DMS 273 (cell line): Measurements from ENCODE around the gene NHLRC2.

ENCODE experiments used
- DNase-seq: peaks from one replicate; lab custom pipeline; 2025; ENCODE audit not compliant: unreplicated experiment; lab: John Stamatoyannopoulos, UW

NHLRC2 gene

DNA sequence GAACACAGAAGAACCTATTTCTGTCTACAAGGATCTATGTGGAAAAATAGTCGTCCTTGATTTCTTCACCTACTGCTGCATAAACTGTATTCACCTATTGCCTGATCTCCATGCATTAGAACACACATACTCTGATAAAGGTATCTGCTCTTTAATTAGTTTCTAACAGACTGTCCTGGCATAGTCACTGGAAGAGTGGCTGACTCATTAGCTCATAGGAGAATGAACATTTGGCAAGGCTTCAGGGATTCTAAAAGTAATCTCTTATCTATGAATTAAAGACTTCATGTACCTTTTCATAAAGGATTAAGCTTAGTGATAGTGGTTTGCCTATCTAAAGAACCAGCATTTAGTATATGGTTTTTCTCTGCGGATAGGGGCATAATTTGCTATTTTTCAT lies 4.1 kb downstream of the NHLRC2 start:
- peak; percentile 23 for DNase-seq

DNA sequence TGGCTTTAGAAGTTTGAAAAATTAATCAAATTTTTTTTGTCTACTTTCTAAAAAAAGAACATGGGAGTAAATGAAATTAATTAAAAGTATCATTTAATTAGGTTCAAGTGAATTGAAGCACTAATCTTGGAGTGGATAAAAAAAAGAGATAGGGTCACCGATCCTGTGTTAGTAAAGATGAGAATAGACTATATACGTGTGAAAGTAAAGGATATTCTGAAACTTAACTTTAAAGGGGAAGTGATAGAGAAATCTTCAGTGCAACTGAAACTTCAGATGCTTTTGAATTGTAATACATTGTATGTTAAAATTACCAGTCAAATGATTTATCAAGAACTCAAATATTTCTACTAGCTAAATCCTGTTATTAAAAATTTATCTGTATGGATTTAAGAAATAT lies 4.8 kb downstream of the NHLRC2 start:
- no peak for DNase-seq

DNA sequence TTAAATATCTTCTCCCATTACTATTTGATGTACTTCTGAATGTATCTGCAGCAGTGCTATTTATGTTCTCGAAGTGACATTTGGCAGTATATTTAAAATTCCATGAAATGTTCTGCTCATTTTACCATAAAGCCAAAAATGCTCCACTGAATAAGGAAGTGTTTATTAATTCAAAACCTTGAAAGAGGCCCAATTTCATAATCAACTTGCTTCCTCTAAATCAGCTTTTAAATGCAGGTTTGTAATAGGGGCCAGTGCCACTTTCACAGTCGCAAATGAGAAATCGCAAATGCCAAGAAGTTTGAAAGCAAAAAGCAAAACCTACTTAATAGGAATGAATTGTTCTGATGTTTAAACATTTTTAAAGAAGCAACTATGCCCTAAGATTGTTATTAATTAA lies 11.4 kb downstream of the NHLRC2 start:
- DNase-seq: no peak

DNA sequence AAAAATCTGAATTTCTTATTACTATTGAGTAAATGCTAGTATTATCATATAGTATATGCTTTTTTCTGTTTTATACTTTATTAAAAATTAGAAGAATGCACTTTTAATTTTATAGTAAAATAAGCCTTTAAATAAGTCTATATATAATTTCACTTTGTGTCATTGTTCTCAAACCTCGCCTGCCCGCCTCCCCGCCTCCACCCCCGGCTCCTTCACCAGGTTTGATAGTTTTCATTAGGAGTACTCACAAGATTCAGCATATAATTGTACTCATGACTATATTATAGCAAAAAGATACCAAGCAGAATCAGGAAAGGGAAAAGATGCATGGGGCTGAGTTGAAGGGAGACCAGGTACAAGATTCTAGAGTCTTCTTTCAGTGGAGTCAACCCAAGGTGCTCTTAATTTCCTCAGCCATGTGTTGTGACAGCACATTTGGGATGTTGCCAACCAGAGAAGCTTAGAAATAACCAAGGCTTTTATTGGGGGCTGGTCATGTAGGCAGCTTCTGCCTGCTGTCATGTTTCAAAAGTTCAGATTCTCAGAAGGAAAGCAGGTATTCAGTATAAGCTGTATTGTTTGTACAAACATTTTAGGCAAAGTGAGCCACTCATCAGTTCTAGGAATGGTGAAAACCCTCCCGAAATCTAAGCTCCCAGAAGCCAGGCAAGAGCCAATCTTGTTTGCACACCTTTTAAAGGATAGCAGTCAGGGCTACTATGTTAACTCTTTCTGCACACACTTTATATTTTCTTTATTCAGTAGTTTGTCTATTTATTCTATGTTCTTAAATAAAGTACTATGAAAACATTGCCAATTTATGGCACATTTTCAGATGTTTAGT lies 12.3 kb downstream of the NHLRC2 start:
- peak; percentile 51 for DNase-seq

DNA sequence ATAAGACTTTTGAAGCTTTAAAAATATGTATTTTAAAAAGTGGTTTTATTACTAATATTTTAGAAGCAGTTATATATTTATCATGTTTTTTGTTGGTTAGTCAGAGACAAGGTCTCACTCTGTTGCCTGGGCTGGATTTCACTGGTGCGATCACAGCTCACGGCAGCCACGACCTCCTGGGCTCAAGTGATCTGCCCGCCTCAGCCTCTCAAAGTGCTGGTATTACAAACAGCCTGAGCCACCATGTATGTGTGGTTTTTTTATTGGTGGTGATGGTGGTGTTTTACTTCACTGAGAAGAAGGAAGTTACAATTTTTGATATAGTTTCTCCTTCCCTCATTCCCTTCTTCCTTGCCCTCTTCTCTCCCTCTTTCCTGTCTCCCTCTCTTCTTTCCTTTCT lies 13.4 kb downstream of the NHLRC2 start:
- no peak for DNase-seq

DNA sequence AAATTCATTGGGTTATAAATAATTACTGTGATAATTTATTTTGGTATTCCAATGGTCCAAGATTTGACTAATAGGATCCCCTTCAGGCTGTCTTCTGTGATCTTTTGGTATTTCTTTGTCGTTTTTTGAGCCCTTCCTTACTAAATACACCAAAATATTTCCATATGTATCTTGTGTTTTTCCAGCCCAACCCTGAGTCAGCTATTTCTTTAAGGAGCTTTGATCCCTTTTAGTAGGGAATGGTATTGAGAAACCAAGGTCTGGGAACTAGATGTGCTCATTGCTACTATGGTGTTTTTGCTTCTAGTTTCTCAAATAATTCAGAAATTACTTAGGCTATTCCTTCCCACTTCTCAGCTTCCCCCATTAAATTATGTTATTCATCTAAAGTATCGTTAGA lies 15.3 kb downstream of the NHLRC2 start:
- no peak for DNase-seq

DNA sequence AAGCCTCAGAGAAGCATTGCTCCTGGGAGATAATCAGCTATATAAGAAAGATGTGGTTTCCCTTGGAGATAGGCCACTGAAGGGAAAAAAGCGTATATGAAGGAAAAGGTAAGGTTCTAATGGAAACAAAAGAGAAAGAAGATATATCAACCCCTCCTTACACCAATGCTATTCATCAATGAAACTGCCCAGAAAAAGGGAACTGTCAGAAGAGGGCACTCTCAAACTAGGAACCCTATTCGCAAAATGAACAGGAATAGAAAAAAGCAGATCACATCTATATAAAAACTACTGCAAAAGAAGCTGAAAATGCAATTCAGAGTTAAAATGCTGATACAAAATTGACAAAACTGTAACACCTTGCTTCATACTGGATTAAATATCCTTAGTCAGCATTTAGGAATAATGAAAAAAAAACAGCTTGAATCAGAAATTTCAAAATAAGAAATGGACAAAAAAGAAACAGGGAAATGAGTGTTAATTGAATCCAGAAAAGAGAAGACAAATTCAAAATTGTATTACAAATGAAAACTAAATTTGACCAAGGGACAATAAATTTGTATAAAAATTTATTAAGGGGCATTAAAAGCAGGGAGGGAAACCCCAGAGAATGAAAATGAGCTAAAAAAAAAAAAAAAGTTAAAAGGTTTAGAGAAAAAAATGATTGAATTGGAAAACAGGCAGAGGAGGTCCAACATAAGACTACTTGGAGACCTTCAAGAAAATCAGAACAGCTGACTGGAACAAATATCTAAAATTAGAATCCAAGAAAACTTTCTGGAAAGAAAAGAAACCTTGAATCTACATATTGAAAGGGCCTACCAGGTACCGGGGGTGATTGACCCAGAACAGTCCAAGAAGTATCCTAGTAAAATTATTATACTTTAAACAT lies 17.9 kb downstream of the NHLRC2 start:
- no peak for DNase-seq

DNA sequence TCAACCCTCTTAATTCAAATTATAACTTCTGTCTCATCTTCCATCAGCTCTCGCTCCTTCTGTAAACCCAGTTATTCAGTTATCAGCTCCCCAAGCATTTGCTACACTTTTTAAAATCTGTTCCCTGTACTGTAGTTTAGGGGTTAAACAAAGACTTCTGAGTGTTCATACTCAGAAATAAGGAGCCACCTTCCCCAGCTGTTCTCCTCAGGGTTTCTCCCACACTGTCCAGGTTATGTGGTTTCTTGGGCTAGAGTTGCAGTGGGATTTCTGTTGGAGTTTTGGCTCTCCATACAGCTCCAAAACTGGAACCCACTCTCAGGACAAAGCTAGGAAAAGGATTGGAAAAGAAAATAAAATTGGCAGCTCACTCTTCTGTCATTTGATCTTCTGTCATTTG lies 20.8 kb downstream of the NHLRC2 start:
- DNase-seq: no peak

DNA sequence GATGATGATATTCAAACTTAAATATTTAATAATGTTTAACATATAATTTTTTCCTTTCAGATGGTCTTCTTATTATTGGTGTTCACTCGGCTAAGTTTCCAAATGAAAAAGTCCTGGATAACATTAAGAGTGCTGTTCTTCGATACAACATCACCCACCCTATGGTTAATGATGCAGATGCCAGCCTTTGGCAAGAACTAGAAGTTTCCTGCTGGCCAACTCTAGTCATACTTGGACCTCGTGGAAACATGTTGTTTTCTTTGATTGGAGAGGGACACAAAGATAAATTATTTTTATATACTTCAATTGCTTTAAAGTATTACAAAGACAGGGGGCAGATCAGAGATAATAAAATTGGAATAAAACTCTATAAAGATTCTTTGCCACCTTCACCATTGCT lies 22.0 kb downstream of the NHLRC2 start:
- no peak for DNase-seq

DNA sequence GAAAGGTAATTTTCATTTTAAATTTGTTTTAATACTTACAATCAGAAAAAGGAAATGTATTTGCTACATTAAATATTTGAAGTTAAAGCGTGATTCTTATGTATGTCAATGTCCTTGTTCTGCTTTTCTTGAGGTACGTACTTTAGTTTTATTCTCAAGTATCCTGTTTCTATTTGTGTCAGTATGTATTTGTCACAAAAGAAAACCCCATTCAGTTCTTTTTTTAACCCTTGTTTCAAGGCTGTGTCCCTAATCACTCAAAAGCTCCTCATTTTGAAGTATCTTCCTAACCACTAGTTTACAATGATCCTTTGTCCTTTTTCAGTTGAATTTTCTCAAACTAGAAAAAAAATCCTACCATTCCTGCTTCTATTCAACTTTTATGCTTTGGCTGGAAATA lies 25.2 kb downstream of the NHLRC2 start:
- no peak for DNase-seq

DNA sequence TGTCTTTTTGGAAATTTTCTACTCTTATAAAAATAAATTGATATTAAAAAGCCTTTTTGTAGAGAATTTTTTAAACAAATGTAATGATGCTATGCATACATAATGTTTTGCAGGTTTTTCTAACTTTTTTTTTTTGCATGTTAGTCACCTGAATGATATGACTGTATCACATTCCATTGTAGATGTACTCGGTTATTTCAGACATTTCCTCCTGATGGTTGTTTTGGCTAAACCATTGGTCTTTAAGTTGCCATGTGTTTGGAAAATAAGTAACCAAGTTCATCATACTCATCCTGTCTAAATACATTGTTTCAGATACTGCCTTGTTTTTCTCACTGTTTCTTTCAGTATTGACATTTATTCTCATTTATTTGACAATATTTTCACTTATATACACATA lies 25.8 kb downstream of the NHLRC2 start:
- no peak for DNase-seq

DNA sequence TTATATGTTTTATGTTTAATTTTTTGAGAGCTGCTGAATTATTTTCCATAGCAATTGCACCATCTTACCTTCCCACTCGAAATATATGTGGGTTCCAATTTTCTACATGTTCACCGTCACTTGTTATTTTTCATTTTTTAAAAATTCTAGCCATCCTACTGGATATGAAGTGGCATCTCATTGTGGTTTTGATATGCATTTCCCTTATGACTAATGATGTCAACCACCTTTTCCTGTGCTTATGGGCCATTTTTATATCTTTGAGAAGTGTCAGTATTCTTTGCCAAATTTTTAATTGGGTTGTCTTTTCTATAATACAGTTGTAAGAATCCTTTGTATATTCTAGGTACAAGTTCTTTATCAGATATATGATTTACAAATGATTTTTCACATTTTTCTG lies 27.8 kb downstream of the NHLRC2 start:
- DNase-seq: no peak

DNA sequence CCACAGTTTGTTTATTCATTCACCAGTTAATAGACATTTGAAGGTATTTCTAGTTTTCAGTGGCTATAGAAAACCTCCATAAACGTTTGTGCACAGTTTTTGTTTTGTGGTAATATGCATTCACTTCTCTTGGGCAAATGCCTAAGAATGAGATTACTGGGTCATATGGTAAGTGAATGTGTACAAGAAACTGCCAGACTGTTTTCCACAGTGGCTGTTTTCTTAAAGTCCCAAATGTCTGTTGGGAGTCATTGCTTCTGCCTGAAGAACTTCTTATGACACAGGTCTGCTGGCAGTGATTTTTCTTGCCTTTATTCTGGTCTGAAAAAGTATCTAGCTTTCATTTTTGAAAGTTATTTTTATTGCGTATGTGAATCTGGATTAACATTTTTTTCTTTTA lies 35.5 kb downstream of the NHLRC2 start:
- DNase-seq: no peak

DNA sequence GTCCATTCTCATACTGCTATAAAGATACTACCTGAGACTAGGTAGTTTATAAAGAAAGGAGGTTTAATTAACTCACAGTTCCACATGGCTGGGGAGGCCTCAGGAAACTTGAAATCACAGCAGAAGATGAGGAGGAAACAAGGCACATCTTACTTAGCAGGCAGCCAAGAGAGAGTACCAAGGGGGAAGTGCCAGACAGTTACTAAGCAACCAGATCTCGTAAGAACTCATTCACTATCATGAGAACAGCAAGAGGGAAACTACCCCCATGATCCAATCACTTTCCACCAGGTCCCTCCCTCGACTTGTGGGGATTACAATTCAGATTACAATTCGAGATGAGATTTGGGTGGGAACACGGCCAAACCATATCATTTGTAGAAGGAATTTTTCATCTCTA lies 36.3 kb downstream of the NHLRC2 start:
- no peak for DNase-seq

DNA sequence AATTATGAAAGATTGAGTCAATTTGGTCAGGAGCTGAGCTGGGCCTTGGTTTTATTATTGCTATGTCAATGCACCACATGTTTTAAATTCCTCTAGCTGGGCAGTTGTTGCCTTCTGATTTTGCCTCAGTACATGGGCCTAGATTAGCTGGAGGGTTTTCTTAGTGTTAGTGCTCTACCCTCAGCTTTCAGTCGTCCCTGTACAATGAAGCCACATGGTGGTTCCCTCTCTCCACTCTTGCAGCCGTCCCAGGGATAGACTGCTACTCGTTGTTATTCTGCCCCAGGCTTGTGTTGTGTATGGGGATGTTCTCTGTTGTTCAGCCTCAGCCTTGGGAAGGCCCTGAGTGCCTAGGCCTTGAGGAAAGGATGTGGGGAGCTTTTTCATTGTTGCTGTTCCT lies 37.0 kb downstream of the NHLRC2 start:
- DNase-seq: no peak

DNA sequence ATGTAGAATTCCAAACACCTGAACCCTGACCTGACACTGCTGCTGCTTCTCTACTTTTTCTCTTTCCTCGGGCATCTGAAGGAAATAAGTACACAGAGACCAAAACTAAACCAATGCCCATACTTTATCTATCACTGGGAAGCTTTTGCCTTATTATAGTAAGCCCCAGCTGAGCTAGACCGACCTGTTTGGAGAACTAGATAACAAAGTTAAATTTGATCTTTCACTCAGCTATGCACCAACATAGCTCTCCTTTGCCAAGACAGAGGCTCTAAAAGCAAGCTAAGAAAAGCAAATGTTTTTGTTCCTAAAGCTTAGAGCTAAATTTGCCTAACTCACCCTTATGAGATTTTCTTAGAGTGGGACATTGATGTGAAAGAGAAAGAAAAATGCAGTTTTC lies 39.1 kb downstream of the NHLRC2 start:
- no peak for DNase-seq

DNA sequence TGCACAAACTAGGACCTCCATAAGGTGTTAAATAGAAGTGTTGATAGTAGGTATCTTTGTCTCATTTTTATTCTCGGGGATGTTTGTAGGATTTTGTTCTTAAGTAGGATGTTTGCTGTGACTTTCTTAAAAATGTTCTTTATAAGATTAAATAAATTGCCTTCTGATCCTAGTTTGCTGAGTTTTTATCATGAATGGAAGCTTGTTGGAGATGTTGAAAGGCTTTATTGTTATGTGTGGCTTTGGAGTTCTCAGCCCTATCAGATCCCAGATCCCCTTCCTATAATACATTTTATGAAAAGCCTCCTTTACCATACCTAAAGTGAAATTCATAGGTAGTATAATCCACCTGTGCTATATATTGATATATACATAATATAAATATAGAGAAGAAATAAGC lies 40.1 kb downstream of the NHLRC2 start:
- DNase-seq: no peak

DNA sequence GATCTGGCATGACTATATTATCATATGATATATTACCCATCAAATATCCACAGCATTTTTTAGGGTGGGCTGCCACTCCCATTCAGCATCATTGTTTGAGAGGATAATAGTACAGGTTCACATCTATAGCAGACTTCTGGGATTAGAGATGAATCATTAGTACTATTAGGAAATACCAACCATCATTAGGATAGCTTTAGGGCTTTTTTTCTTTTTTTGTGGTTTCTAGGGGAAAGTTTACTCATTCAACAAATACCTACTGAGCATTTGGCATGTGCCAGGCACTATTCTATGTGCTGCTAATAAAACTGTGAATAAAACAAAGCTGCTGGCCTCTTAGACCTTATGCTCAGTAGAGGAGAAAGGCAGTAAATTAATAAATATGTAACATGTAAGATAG lies 40.6 kb downstream of the NHLRC2 start:
- no peak for DNase-seq

DNA sequence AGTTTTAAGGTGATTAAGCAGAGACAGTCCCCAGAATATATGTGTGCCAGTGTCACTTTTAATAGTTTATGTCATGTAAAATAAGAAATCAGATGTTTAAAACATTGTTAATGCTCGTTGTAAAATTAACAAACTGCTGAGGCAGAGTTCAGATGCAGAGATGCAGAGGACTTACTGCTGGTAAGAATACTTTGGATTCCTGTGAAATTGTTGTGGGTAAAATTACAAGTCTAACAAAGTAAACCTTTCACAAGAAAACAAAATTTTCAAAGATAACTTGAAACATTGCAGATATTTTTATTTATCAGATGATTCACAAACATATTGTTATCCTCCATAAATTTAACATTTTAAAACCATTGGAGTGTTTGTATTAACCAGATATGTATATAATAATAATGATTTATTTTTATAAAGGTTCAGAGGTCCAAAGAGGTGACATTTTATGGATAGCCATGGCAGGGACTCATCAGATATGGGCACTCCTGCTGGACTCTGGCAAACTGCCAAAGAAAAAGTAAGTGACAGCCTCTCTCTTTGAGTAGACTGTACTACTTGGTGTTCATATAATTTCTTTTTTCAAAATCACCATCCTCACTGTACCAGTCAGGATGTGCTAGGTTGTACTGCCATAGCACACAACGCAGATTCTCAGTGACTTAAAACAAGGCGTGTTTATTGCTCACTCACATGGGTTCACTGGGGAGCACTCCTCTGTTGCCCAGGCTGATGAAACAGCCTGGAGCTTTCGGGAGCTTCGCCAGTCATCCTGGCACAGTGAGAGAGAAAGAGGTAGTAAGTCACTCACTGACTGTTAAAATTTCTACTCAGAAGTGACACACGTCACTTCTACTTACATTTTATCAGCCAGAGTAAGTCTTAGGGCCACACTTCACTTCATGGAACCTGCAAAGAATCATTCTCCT lies 43.5 kb downstream of the NHLRC2 start:
- no peak for DNase-seq

DNA sequence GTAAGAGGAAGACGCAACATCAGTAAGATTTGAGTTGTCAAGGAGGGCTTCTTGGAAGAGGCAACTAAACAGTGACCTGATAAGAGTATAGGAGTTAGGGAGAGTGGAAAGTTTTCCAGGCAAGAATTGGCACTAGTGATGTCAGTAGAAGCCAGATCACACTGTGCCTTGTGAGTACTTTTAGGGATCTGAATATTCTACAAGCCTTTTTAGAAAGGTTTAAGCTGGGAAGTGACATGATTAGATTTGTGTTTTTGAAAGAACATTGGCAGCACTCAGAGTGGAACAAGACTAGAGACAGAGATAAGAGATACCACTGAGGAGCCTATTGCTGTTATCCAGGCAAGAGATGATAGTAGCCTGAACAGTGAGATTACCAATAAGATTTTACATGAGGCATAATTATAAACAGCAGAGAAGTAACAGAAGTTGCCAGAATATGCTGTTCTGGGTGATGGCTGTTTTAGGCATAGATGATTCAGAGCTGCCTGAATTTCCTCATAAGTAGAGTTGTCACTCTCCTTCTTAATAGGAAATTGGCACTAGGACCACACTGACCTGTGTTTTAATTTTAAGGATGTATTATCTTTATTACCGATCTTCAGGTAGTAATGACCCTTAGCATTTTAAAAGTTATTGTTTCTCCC lies 45.6 kb downstream of the NHLRC2 start:
- DNase-seq: no peak

DNA sequence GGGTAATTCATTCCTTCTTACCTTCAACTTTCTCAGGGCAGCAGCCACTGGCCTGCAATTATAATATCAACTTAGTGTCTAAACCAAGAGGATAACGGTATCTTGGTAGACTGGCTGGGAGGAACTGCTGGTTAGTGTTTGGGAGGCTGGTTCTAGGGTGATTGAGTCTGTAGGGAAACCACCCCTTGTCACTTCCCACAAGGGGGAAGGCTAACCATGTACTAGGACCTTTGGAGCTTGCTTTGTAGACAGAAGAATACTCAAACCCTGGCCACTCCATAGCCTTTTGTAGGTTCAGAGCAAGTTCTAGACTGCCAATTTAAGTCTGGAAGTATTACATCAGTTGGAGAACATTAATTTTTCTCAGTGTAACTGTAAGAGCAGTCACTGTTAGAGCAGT lies 51.3 kb downstream of the NHLRC2 start:
- no peak for DNase-seq
